SU-DHL-6 (cell line): Measurements from ENCODE around the gene MBP.

Source experiments
- H2AFZ ChIP-seq: fragments of 200-600 bp; sonication (generic); 2 replicates; pipeline ENCODE4 v1.6.1; 2014; ENCODE audit warnings: low read depth, mild to moderate bottlenecking, moderate library complexity, mixed read lengths, antibody characterized with exemption, low read length; ENCODE audit not compliant: severe bottlenecking
- H3F3A ChIP-seq: fragments of 200-600 bp; shearing (Covaris generic); 2 replicates; pipeline ENCODE4 v1.6.0; 2016; ENCODE audit warnings: antibody characterized with exemption, mild to moderate bottlenecking; ENCODE audit not compliant: insufficient read depth
- H3K27ac ChIP-seq: fragments of 200-600 bp; sonication (generic); 2 replicates; pipeline ENCODE4 v1.5.1; 2016; ENCODE audit warnings: low read depth, mild to moderate bottlenecking, low read length, moderate library complexity, mixed read lengths
- H3K27me3 ChIP-seq: fragments of 200-600 bp; sonication (generic), shearing (Covaris generic); 2 replicates; pipeline ENCODE4 v1.6.0; 2014; ENCODE audit warnings: mild to moderate bottlenecking, low read length
- H3K36me3 ChIP-seq: fragments of 200-600 bp; sonication (generic); 2 replicates; pipeline ENCODE4 v1.6.1; 2014; ENCODE audit warnings: mild to moderate bottlenecking, low read length, mixed read lengths
- H3K4me2 ChIP-seq: fragments of 300-600, 200-600 bp; shearing (Covaris generic), sonication (generic); 2 replicates; pipeline ENCODE4 v1.6.0; 2014; ENCODE audit warnings: low read length, low read depth, mild to moderate bottlenecking; ENCODE audit not compliant: poor library complexity, severe bottlenecking
- H3K4me3 ChIP-seq: fragments of 200-600 bp; sonication (generic); 2 replicates; pipeline ENCODE4 v1.5.1; 2014; ENCODE audit warnings: antibody characterized with exemption, low read length, mild to moderate bottlenecking, mixed read lengths; ENCODE audit not compliant: insufficient read depth, poor library complexity, severe bottlenecking
- H3K79me2 ChIP-seq: fragments of 200-600 bp; sonication (generic); 2 replicates; pipeline ENCODE4 v1.6.1; 2014; ENCODE audit warnings: mild to moderate bottlenecking, low read length, moderate library complexity; ENCODE audit not compliant: insufficient read depth
- H3K9ac ChIP-seq: fragments of 200-600 bp; sonication (generic); 2 replicates; pipeline ENCODE4 v1.7.0; 2014; ENCODE audit warnings: mild to moderate bottlenecking, low read length
- H3K9me2 ChIP-seq: fragments of 200-600 bp; sonication (generic); replicated peaks from 2 replicates; pipeline ENCODE4 v1.6.1; 2014; ENCODE audit warnings: low read length; ENCODE audit not compliant: insufficient read depth
- H3K9me3 ChIP-seq: fragments of 200-600 bp; sonication (generic); 2 replicates; pipeline ENCODE4 v1.6.1; 2014; ENCODE audit warnings: low read length, mixed read lengths; ENCODE audit not compliant: insufficient read depth
- H4K20me1 ChIP-seq: fragments of 200-600 bp; sonication (generic); 2 replicates; pipeline ENCODE4 v1.6.1; 2014; ENCODE audit warnings: low read depth, mild to moderate bottlenecking, antibody characterized with exemption, low read length, moderate library complexity, mixed read lengths
- EZH2phosphoT487 ChIP-seq: fragments of 200-600 bp; sonication (generic), shearing (Covaris generic); conservative IDR thresholded peaks from 2 replicates; pipeline ENCODE4 v1.6.1; 2018; ENCODE audit warnings: mild to moderate bottlenecking, antibody characterized with exemption, low read length, moderate library complexity, mixed read lengths
- TF ChIP-seq, protein P1 (sequence below): fragments of 200-600 bp; sonication (generic); IDR thresholded peaks from one replicate; pipeline ENCODE4 v1.5.1; 2017; ENCODE audit warnings: antibody characterized with exemption, mild to moderate bottlenecking, low read length, moderate library complexity; ENCODE audit not compliant: insufficient read depth, poor library complexity, severe bottlenecking

The MBP gene

DNA sequence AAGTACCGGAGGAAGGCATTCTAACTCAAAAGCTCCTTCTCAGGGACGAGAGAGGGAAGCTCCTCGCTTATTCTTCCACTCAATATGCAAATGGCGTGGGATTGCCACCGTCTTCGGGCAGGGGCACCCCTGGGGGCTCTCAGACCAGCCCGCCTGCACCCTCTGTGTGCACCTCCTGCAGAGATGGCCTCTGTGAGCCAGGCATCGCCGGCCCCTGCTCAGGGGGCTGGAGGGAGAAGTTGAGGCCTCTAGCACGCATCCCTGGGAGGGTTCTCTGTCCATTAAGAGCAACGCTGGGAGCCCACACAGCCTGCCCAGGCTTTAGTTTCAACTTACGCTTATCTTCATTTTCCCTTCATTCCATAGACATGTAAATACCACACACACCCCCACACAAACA is 125.3 kb downstream of the MBP start:
- H3K27me3 ChIP-seq, result no peaks in the 10 kb centered on the region

DNA sequence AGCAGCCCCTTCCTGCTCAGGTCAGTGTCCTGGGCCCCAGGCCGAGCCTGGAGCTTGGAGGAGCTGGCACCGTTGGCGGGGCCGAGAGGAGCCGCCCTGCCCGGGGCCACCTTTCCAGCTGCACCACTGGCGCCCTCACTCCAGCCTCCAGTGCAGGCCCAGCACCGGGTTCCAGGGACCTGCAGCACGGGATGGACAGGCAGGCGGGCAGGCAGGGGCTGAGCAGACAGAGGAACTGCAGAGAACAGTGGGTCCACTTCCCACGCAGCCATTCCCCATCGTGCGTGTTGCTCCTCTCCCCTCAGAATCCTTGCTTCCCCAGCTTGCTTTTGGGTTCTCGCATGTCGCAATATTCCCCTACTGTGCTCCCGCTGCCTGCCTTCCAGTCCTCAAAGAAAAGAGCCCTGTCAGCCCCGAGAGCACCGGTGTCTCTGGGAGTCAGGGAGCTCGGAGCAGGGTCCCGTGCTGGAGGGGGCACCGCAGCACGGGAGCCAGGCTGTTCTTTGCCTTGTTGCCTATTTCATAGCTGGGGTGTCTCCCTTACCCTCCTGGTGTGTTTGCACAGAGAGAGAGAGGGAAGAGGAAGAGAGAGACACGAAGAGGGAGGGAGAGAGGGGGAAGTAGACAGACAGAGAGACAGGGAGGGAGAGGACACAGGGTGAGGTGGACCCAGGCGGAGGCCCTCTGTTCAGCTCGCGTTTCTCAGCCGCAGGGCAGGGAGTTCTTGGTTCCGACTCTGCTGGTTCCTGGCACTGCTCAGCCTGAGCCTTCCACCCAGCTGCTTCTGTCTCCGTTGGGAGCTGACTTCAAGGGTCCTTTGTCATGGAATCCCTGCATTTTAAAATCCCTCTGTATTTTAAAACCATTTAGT is 126.0 kb downstream of the MBP start:
- Histone ChIP-seq H2AFZ (no peak overlapping the region), H3K4me2 (no peak overlapping the region), H3F3A (peaks cover 13% of the 10 kb centered on the region), H3K9me3 (no peaks in the 10 kb centered on the region), H3K36me3 (0 out of 2 replicates have a peak, but pooled peaks cover under 1% of the 10 kb centered on the region), H3K4me3 (no peak overlapping the region), H3K27ac (no peak overlapping the region), H3K79me2 (no peaks in the 10 kb centered on the region; the same call in 1 of the 2 replicates), H3K27me3 (no peaks in the 10 kb centered on the region), H3K9me2 (no peaks in the 10 kb centered on the region), H4K20me1 (no peaks in the 10 kb centered on the region), H3K9ac (no peak overlapping the region)
- no peak for TF ChIP-seq EZH2phosphoT487
- TF ChIP-seq, protein P1, sequence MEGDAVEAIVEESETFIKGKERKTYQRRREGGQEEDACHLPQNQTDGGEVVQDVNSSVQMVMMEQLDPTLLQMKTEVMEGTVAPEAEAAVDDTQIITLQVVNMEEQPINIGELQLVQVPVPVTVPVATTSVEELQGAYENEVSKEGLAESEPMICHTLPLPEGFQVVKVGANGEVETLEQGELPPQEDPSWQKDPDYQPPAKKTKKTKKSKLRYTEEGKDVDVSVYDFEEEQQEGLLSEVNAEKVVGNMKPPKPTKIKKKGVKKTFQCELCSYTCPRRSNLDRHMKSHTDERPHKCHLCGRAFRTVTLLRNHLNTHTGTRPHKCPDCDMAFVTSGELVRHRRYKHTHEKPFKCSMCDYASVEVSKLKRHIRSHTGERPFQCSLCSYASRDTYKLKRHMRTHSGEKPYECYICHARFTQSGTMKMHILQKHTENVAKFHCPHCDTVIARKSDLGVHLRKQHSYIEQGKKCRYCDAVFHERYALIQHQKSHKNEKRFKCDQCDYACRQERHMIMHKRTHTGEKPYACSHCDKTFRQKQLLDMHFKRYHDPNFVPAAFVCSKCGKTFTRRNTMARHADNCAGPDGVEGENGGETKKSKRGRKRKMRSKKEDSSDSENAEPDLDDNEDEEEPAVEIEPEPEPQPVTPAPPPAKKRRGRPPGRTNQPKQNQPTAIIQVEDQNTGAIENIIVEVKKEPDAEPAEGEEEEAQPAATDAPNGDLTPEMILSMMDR, result no peak

More for the DNA sequence above, 125.3 kb downstream of the MBP start:
- H3F3A ChIP-seq, result peaks cover 13% of the 10 kb centered on the region
- no peaks in the 10 kb centered on the region for H3K9me2 ChIP-seq
- H2AFZ ChIP-seq, result no peak overlapping the region
- no peak overlapping the region for H3K9ac ChIP-seq
- H3K4me2 ChIP-seq, result no peak overlapping the region
- H3K4me3 ChIP-seq, result no peak overlapping the region
- H3K9me3 ChIP-seq, result no peaks in the 10 kb centered on the region
- no peak overlapping the region for H3K27ac ChIP-seq
- H3K36me3 ChIP-seq, result 0 out of 2 replicates have a peak, but pooled peaks cover 3% of the 10 kb centered on the region
- H4K20me1 ChIP-seq, result no peaks in the 10 kb centered on the region
- TF ChIP-seq, protein P1, result no peak
- no peak for TF ChIP-seq EZH2phosphoT487
- no peaks in the 10 kb centered on the region; the same call in 1 of the 2 replicates for H3K79me2 ChIP-seq

DNA sequence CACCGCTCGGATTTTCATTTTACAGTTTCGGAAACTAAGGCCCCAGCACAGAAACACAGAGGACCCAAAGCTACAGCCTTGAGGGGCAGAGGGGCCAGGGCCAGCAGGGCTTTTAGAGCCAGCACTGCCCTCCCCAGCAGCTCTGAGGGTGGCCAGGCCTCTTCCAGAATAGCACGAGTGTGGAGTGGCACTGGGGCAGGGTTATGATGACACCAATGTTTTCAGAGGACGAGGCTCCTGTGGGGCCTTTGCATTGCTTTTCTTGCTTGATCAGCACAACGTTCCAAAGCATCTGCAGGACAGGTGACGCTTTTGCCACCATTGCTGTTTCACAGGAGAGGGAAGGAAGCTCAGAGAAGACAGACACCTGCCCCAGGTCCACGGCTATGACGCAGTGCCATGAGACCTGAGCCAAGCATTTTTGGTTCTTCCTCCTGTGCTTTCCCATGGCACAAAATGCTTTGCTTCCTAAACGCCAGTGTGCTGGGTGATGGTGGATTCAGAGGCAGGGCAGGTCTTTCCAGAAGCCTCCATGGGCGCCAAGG is 126.9 kb downstream of the MBP start:
- Histone ChIP-seq H3K9me3 (no peaks in the 10 kb centered on the region), H3K27ac (no peak overlapping the region), H3K4me2 (no peak overlapping the region), H4K20me1 (no peaks in the 10 kb centered on the region), H2AFZ (no peak overlapping the region), H3K9ac (no peak overlapping the region), H3K4me3 (no peak overlapping the region), H3K36me3 (no peaks in the 10 kb centered on the region), H3K79me2 (no peaks in the 10 kb centered on the region), H3K9me2 (no peaks in the 10 kb centered on the region), H3F3A (peaks cover 13% of the 10 kb centered on the region), H3K27me3 (no peaks in the 10 kb centered on the region)
- TF ChIP-seq, protein P1, result no peak
- no peak for TF ChIP-seq EZH2phosphoT487
